K562 (cell line): ENCODE data around the gene PIF1.

Source experiments
- NFXL1 ChIP-seq: fragments of 450-650 bp; formaldehyde crosslinking; IDR thresholded peaks from 2 replicates; pipeline ENCODE4 v1.4.0; 2021; ENCODE audit warnings: mild to moderate bottlenecking
- RAD21 ChIP-seq, 2 experiments: fragments of 250-450 bp in 1 of 2; fragments of 450-650 bp in 1 of 2; sonication (Bioruptor Pico) in 1 of 2; formaldehyde crosslinking in 1 of 2; IDR thresholded peaks in 1 of 2; conservative IDR thresholded peaks in 1 of 2; 2 replicates each; pipeline versions ENCODE4 v1.4.0 to v1.8.0; 2020 to 2022; ENCODE audit warnings: mild to moderate bottlenecking in 2 of 2, moderate library complexity in 1 of 2
- TAF1 ChIP-seq: IDR thresholded peaks from 2 replicates; pipeline ENCODE4 v1.6.1; 2011; ENCODE audit warnings: mild to moderate bottlenecking, low read length, moderate library complexity; ENCODE audit not compliant: insufficient read depth, control insufficient read depth, severe bottlenecking; ENCODE audit errors: extremely low read depth
- ZNF586 ChIP-seq: fragments of 450-650 bp; formaldehyde crosslinking; conservative IDR thresholded peaks from 2 replicates; pipeline ENCODE4 v1.4.0; 2020; ENCODE audit warnings: mild to moderate bottlenecking, moderate library complexity
- TF ChIP-seq, protein P1 (sequence below): fragments of 250-450 bp; sonication (Bioruptor Pico); IDR thresholded peaks from 2 replicates; pipeline ENCODE4 v1.8.0; 2022; ENCODE audit warnings: moderate library complexity, mild to moderate bottlenecking, inconsistent platforms
- TF ChIP-seq, protein P2 (sequence below), 3 experiments: IDR thresholded peaks in 2 of 3; conservative IDR thresholded peaks in 1 of 3; 2 replicates each; pipeline ENCODE4 v1.5.1; 2011 to 2012; ENCODE audit warnings: low read length in 3 of 3, mild to moderate bottlenecking in 3 of 3, control low read depth in 2 of 3, improper control_type of control experiment in 1 of 3, inconsistent platforms in 1 of 3, low read depth in 1 of 3, mixed read lengths in 1 of 3, moderate library complexity in 1 of 3; ENCODE audit not compliant: insufficient read depth in 2 of 3
- TF ChIP-seq, protein P3 (sequence below), 2 experiments: fragments of 450-650 bp; formaldehyde crosslinking in 1 of 2; IDR thresholded peaks; 2 replicates each; pipeline versions ENCODE4 v1.4.0 to v1.6.1; 2014 to 2020; ENCODE audit warnings: mild to moderate bottlenecking in 2 of 2, borderline replicate concordance in 1 of 2, low read depth in 1 of 2

DNA sequence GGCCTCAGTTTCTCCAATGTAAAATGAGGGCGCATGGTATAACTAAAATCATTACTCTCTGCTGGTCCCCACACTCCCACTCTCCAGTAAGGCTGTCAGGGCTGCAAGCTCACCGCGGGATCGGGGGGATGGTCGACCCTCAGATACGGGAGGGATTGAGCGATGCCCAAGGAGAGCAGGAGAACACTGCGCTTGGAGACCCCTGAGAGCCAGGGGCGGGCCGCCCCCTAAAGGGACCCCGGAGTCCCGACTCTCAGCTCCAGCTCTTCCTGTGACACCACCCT is 15.6 kb upstream of the PIF1 start:
- no peak for TF ChIP-seq NFXL1 (CRISPR knock-in tag)
- TF ChIP-seq ZNF586 (CRISPR knock-in tag) = no peak
- no peak for TF ChIP-seq RAD21 (CRISPR knock-in tag; conservative IDR thresholded peaks at IDR 0.05 in 1 of 2, IDR thresholded peaks at IDR 0.05 in 1 of 2)
- no peak for TF ChIP-seq TAF1
- TF ChIP-seq, protein P1, sequence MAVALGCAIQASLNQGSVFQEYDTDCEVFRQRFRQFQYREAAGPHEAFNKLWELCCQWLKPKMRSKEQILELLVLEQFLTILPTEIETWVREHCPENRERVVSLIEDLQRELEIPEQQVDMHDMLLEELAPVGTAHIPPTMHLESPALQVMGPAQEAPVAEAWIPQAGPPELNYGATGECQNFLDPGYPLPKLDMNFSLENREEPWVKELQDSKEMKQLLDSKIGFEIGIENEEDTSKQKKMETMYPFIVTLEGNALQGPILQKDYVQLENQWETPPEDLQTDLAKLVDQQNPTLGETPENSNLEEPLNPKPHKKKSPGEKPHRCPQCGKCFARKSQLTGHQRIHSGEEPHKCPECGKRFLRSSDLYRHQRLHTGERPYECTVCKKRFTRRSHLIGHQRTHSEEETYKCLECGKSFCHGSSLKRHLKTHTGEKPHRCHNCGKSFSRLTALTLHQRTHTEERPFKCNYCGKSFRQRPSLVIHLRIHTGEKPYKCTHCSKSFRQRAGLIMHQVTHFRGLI (CRISPR knock-in tag) = no peak
- TF ChIP-seq, protein P2, sequence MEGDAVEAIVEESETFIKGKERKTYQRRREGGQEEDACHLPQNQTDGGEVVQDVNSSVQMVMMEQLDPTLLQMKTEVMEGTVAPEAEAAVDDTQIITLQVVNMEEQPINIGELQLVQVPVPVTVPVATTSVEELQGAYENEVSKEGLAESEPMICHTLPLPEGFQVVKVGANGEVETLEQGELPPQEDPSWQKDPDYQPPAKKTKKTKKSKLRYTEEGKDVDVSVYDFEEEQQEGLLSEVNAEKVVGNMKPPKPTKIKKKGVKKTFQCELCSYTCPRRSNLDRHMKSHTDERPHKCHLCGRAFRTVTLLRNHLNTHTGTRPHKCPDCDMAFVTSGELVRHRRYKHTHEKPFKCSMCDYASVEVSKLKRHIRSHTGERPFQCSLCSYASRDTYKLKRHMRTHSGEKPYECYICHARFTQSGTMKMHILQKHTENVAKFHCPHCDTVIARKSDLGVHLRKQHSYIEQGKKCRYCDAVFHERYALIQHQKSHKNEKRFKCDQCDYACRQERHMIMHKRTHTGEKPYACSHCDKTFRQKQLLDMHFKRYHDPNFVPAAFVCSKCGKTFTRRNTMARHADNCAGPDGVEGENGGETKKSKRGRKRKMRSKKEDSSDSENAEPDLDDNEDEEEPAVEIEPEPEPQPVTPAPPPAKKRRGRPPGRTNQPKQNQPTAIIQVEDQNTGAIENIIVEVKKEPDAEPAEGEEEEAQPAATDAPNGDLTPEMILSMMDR (IDR thresholded peaks at IDR 0.05 in 2 of 3, conservative IDR thresholded peaks at IDR 0.05 in 1 of 3; ENCODE audit: insufficient read depth in 2 of 3, low read depth in 1 of 3, low read length in 3 of 3) = no peak
- TF ChIP-seq, protein P3, sequence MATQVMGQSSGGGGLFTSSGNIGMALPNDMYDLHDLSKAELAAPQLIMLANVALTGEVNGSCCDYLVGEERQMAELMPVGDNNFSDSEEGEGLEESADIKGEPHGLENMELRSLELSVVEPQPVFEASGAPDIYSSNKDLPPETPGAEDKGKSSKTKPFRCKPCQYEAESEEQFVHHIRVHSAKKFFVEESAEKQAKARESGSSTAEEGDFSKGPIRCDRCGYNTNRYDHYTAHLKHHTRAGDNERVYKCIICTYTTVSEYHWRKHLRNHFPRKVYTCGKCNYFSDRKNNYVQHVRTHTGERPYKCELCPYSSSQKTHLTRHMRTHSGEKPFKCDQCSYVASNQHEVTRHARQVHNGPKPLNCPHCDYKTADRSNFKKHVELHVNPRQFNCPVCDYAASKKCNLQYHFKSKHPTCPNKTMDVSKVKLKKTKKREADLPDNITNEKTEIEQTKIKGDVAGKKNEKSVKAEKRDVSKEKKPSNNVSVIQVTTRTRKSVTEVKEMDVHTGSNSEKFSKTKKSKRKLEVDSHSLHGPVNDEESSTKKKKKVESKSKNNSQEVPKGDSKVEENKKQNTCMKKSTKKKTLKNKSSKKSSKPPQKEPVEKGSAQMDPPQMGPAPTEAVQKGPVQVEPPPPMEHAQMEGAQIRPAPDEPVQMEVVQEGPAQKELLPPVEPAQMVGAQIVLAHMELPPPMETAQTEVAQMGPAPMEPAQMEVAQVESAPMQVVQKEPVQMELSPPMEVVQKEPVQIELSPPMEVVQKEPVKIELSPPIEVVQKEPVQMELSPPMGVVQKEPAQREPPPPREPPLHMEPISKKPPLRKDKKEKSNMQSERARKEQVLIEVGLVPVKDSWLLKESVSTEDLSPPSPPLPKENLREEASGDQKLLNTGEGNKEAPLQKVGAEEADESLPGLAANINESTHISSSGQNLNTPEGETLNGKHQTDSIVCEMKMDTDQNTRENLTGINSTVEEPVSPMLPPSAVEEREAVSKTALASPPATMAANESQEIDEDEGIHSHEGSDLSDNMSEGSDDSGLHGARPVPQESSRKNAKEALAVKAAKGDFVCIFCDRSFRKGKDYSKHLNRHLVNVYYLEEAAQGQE (IDR thresholded peaks at IDR 0.05; ENCODE audit: borderline replicate concordance) = no peak
- TF ChIP-seq, protein P3 (CRISPR knock-in tag; IDR thresholded peaks at IDR 0.05; ENCODE audit: low read depth) = no peak
